Breast epithelium (tissue), 4 donors: ENCODE data around the gene MAFB. TPM values are rescaled to one million over a fixed set of nuclear protein-coding genes. Genes with fewer than 3 reads are reported as not detected.

Experiments used
- DNase-seq, 2 donors: peaks; one replicate each; pipeline ENCODE4 v3.0.0-alpha.2; 2019; ENCODE audit warnings: low spot score in 2 of 2
- H3K27ac ChIP-seq, 2 donors: fragments of 200-600 bp; sonication (generic) in 1 of 2; one replicate each; pipeline ENCODE4 v1.5.1; 2016 to 2019; ENCODE audit warnings: mild to moderate bottlenecking in 1 of 2
- H3K27me3 ChIP-seq, 2 donors: fragments of 200-600 bp; sonication (generic) in 1 of 2; one replicate each; pipeline versions ENCODE4 v1.5.1 to v1.6.0; 2017 to 2019; ENCODE audit warnings: control low read depth in 1 of 2, mild to moderate bottlenecking in 1 of 2
- H3K36me3 ChIP-seq: fragments of 200-600 bp; one replicate; pipeline ENCODE4 v1.5.1; 2019
- H3K4me1 ChIP-seq, 2 donors: fragments of 200-600 bp; sonication (generic); one replicate each; pipeline ENCODE4 v1.5.1; 2016 to 2019; ENCODE audit warnings: control low read depth in 1 of 2
- H3K4me3 ChIP-seq, 3 donors: fragments of 200-600 bp; sonication (generic); 1 replicate in 2 of 3; 2 replicates in 1 of 3; pipeline ENCODE4 v1.5.1; 2016 to 2019; ENCODE audit warnings: mild to moderate bottlenecking in 3 of 3, moderate library complexity in 2 of 3
- H3K9me3 ChIP-seq, 2 donors: fragments of 200-600 bp; sonication (generic) in 1 of 2; one replicate each; pipeline ENCODE4 v1.5.1; 2016 to 2019; ENCODE audit warnings: control low read depth in 1 of 2
- POLR2A ChIP-seq: fragments of 450-650 bp; IDR thresholded peaks from one replicate; pipeline ENCODE4 v1.6.1; 2016; ENCODE audit warnings: antibody characterized with exemption, mild to moderate bottlenecking, moderate library complexity
- POLR2AphosphoS5 ChIP-seq, 3 donors: sonication (generic); formaldehyde crosslinking; IDR thresholded peaks; one replicate each; pipeline ENCODE4 v1.6.1; 2017; ENCODE audit warnings: antibody characterized with exemption in 3 of 3
- intact Hi-C: fragments of 100-400 bp; cut with DNase I; formaldehyde crosslinking; loops from one replicate; pipeline ENCODE4 v1.15.1; 2023; ENCODE audit warnings: low total_unique reads
- total RNA-seq, 3 donors: library from RNA; depleted of rRNA; stranded (reverse); fragments of >200 nt; gene quantifications; one replicate each; pipeline ENCODE4 v1.1.0, GENCODE V29; 2016
- TF ChIP-seq, protein P1 (sequence below), 3 donors: fragments of 450-650 bp; IDR thresholded peaks; one replicate each; pipeline ENCODE4 v1.5.1; 2016 to 2017; ENCODE audit warnings: antibody characterized with exemption in 3 of 3, mild to moderate bottlenecking in 3 of 3, moderate library complexity in 3 of 3

Gene MAFB
- total RNA-seq, 3 donors from 2014 or later: 39.0 to 148 (median 43.9) TPM

DNA sequence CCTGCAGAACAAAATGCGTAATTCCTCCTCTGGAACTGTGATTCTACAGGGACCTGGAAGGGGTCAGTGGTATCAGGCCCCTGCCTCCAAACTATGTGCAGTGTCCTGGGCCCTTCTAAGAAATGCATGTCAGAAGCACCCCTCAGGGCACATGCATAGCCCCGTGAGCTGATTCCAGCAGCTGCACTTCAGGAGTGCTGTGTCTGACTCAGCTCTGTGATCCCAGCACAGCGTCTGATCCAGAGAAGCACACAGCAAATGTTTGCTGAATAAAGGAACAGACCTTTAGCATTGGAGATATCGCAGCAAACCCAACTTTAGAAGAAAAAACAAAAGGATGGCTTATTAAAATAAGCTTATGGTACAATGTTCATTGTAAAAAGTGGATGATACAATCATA is 15.8 kb upstream of the MAFB start:
- TF ChIP-seq POLR2AphosphoS5 (IDR thresholded peaks at IDR 0.05) (no peak), POLR2A (no peak)
- TF ChIP-seq, protein P1, sequence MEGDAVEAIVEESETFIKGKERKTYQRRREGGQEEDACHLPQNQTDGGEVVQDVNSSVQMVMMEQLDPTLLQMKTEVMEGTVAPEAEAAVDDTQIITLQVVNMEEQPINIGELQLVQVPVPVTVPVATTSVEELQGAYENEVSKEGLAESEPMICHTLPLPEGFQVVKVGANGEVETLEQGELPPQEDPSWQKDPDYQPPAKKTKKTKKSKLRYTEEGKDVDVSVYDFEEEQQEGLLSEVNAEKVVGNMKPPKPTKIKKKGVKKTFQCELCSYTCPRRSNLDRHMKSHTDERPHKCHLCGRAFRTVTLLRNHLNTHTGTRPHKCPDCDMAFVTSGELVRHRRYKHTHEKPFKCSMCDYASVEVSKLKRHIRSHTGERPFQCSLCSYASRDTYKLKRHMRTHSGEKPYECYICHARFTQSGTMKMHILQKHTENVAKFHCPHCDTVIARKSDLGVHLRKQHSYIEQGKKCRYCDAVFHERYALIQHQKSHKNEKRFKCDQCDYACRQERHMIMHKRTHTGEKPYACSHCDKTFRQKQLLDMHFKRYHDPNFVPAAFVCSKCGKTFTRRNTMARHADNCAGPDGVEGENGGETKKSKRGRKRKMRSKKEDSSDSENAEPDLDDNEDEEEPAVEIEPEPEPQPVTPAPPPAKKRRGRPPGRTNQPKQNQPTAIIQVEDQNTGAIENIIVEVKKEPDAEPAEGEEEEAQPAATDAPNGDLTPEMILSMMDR (IDR thresholded peaks at IDR 0.05): no peak
- H3K27ac ChIP-seq: no peak overlapping the region
- H3K4me3 ChIP-seq: no peak overlapping the region
- H3K9me3 ChIP-seq: no peaks in the 10 kb centered on the region
- no peak for DNase-seq
- H3K27me3 ChIP-seq: no peaks in the 10 kb centered on the region
- intact Hi-C loops: no loop called here
- no peaks in the 10 kb centered on the region for H3K4me1 ChIP-seq
- H3K36me3 ChIP-seq: no peaks in the 10 kb centered on the region

DNA sequence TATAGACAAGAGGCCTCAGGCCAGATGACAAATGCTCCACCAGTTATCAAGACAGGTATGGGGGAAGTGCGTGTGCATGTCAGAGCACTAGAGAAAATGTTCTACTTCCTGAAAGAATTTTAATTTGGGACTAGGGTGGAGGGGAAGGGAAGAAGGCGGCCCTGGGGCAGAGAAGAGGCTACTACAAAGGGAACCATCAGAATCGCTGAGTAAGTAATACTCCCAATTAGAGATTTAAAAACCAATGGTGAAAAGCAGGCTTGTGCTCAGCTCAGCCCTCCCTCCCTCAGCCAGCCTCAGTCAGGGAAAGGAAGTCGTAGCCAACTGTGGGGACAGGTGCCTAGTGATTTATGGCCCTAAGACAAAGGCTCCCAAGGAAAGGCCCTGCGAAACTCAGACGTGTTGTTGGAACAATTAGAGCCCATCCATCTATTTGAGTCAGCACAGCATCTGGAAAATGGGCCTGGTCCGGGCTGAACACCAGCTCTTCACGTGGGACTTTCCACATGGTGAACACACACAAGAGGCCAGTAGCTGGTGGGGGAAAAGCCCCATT is 15.0 kb upstream of the MAFB start:
- H3K36me3 ChIP-seq: no peaks in the 10 kb centered on the region
- H3K27ac ChIP-seq: no peak overlapping the region
- no peaks in the 10 kb centered on the region for H3K4me1 ChIP-seq
- no peaks in the 10 kb centered on the region for H3K27me3 ChIP-seq
- no peaks in the 10 kb centered on the region for H3K9me3 ChIP-seq
- H3K4me3 ChIP-seq: no peak overlapping the region
- intact Hi-C loops: no loop called here
- no peak for DNase-seq
- TF ChIP-seq, protein P1 (IDR thresholded peaks at IDR 0.05): no peak
- TF ChIP-seq POLR2AphosphoS5 (IDR thresholded peaks at IDR 0.05) (no peak), POLR2A (no peak)

DNA sequence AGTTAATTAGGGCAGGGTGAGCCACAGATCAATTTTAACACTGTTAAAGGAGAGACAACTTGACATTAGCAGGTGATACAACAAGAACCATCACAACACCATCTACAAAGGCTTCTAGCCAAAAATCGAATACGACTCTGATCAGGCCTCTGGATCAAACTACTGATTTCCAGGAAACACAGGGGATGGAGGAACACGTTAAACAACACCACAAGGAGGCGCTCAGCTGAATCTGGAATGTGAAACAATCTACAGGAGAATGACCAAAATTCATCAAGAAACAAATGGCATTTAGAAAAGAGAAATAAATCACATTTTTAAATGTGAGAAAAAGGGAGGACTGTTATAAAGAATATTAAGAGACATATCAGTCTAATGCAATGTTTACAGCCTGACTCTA is 13.5 kb upstream of the MAFB start:
- TF ChIP-seq POLR2A: no peak
- TF ChIP-seq POLR2AphosphoS5 (IDR thresholded peaks at IDR 0.05): no peak
- TF ChIP-seq, protein P1 (IDR thresholded peaks at IDR 0.05): no peak
- Histone ChIP-seq H3K36me3 (no peaks in the 10 kb centered on the region), H3K4me1 (no peaks in the 10 kb centered on the region), H3K27ac (no peak overlapping the region), H3K4me3 (no peak overlapping the region), H3K9me3 (no peaks in the 10 kb centered on the region), H3K27me3 (no peaks in the 10 kb centered on the region)
- intact Hi-C loops: no loop called here
- no peak for DNase-seq

DNA sequence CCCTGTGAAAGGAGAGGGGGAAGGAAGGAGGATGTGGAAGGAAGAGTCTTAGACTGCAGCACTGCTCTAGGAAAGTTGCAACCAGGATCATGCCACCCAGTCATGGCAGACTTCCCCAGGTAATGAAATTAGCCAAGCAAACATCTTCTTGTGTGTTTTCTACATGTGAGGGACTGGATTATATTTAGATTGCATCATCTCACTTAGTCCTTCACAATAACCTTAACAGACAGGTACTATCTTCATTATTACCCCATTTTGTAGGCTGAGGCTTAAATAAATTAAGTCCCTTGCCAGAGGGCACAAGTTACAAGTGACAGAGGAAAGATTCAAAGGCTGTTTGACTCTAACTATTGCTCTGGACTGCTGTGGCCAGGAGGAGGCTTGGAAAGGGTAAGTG is 9.7 kb upstream of the MAFB start:
- Histone ChIP-seq H3K9me3 (no peaks in the 10 kb centered on the region), H3K4me3 (no peak overlapping the region), H3K4me1 (no peaks in the 10 kb centered on the region), H3K36me3 (no peaks in the 10 kb centered on the region), H3K27ac (no peak overlapping the region), H3K27me3 (no peaks in the 10 kb centered on the region)
- DNase-seq: no peak
- TF ChIP-seq POLR2AphosphoS5 (IDR thresholded peaks at IDR 0.05) (no peak), POLR2A (no peak)
- TF ChIP-seq, protein P1 (IDR thresholded peaks at IDR 0.05): no peak
- intact Hi-C loops: no loop called here

DNA sequence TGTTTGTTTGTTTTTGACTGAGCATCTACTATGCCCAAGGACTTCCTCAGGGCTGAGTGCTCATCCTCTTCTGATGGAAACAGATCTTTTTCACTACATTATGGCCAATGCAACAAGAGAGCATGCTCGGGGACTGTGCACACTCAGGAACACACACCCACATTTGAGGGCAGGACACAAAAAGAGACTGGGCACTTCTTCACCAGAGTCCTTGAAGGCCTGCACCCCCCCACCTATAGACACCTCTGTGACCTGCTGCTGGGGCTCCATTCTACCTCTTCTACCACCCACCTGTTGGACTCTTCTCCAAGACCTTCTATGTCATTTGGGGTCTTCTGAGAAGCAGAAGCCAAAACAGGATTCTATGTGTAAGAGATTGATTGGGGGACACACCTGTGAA is 9.2 kb upstream of the MAFB start:
- Histone ChIP-seq H3K36me3 (no peaks in the 10 kb centered on the region), H3K9me3 (no peaks in the 10 kb centered on the region), H3K4me1 (no peaks in the 10 kb centered on the region), H3K27me3 (no peaks in the 10 kb centered on the region), H3K4me3 (no peak overlapping the region), H3K27ac (no peak overlapping the region)
- intact Hi-C loops: no loop called here
- no peak for DNase-seq
- no peak for TF ChIP-seq POLR2A
- TF ChIP-seq POLR2AphosphoS5 (IDR thresholded peaks at IDR 0.05): no peak
- TF ChIP-seq, protein P1 (IDR thresholded peaks at IDR 0.05): no peak
